A673 (cell line): ENCODE measurements around the gene FBXL7. TPM values are rescaled to one million over a fixed set of nuclear protein-coding genes. Genes with fewer than 3 reads are reported as not detected.

Experiments used
- BruUV-seq: library from RNA; stranded (reverse); fragments of 400-500 nt; replicated peaks from 2 replicates; lab custom pipeline; 2021; lab: Mats Ljungman, UMichigan
- CTCF ChIA-PET: fragments of 300-600 bp; sonication (Branson Sonifier 250); formaldehyde crosslinking; loops from one replicate; lab custom pipeline; 2022; ENCODE audit warnings: antibody characterized with exemption; lab: Charles Lee
- POLR2A ChIA-PET: fragments of 300-600 bp; sonication (Branson Sonifier 250); formaldehyde crosslinking; loops from one replicate; lab custom pipeline; 2022; ENCODE audit warnings: antibody characterized with exemption; ENCODE audit not compliant: low non-redundant PET; lab: Charles Lee
- DNase-seq: peaks from one replicate; pipeline ENCODE4 v3.0.0-alpha.2; 2015; ENCODE audit warnings: low spot score
- H3K27ac ChIP-seq: fragments of 200-600 bp; sonication (generic); 2 replicates; pipeline ENCODE4 v1.5.1; 2016; ENCODE audit warnings: mixed run types, low read depth, mild to moderate bottlenecking, mixed read lengths, antibody characterized with exemption, low read length; ENCODE audit not compliant: poor library complexity, severe bottlenecking
- H3K27me3 ChIP-seq: fragments of 200-600 bp; sonication (generic); replicated peaks from 2 replicates; pipeline ENCODE4 v1.6.1; 2017; ENCODE audit warnings: mixed run types, low read depth, mild to moderate bottlenecking, mixed read lengths, antibody characterized with exemption, low read length; ENCODE audit not compliant: insufficient read depth, poor library complexity
- H3K36me3 ChIP-seq: fragments of 200-600 bp; sonication (generic); 2 replicates; pipeline ENCODE4 v1.6.1; 2016; ENCODE audit warnings: mixed run types, mild to moderate bottlenecking, mixed read lengths, antibody characterized with exemption, low read length; ENCODE audit not compliant: insufficient read depth, poor library complexity, severe bottlenecking
- H3K4me1 ChIP-seq: fragments of 200-600 bp; sonication (generic); 2 replicates; pipeline ENCODE4 v1.6.1; 2017; ENCODE audit warnings: mixed run types, mild to moderate bottlenecking, mixed read lengths, antibody characterized with exemption, low read length; ENCODE audit not compliant: insufficient read depth, poor library complexity, severe bottlenecking
- H3K4me3 ChIP-seq: fragments of 200-600 bp; sonication (generic); 2 replicates; pipeline ENCODE4 v1.5.1; 2016; ENCODE audit warnings: low read depth, mixed run types, mild to moderate bottlenecking, mixed read lengths, low read length; ENCODE audit not compliant: poor library complexity, severe bottlenecking
- H3K9me3 ChIP-seq: fragments of 200-600 bp; sonication (generic); 2 replicates; pipeline ENCODE4 v1.6.1; 2016; ENCODE audit warnings: mixed run types, low read depth, mild to moderate bottlenecking, mixed read lengths, antibody characterized with exemption, low read length; ENCODE audit not compliant: poor library complexity, severe bottlenecking
- EZH2 ChIP-seq: fragments of 200-600 bp; sonication (generic); IDR thresholded peaks from 2 replicates; pipeline ENCODE4 v1.6.1; 2017; ENCODE audit warnings: borderline replicate concordance, low read depth, mild to moderate bottlenecking, mixed read lengths, antibody characterized with exemption, low read length; ENCODE audit not compliant: poor library complexity, severe bottlenecking
- intact Hi-C: fragments of 100-400 bp; cut with micrococcal nuclease; formaldehyde crosslinking; loops from one replicate; pipeline ENCODE4 v1.10.0; 2022; ENCODE audit not compliant: unreplicated experiment
- total RNA-seq: library from RNA; stranded (reverse); gene quantifications from 2 replicates; pipeline ENCODE4 v1.2.3, GENCODE V29; 2021
- TF ChIP-seq, protein P1 (sequence below): fragments of 300-800, 200-600 bp; sonication (generic); conservative IDR thresholded peaks from 2 replicates; pipeline ENCODE4 v1.5.1; 2017; ENCODE audit warnings: low read depth, mild to moderate bottlenecking, antibody characterized with exemption, low read length, moderate library complexity, mixed read lengths

The FBXL7 gene
- total RNA-seq, 1 experiment from 2014 or later, result 5.9 TPM

DNA sequence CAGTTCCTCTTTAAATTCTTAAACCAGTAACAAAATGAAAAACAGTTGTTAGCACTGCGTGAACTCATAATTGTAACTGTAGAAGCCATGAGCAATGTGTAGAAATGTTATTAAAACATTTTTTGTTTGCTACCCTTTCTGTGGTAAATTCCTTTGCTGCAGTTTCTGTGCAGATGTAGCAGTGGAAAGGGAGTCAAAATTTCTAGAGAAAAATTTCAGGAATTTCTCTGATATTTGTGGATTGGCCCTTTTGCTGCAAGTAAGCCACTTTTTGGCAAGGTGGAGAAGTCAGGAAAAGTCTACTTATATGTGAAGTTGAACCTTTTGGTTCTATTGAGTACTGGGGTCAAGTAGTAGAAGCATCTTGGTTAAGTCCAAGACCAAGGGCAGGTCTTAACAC is 10.1 kb downstream of the FBXL7 start:
- POLR2A ChIA-PET, result no interaction called here
- H3K27me3 ChIP-seq, result no peaks in the 10 kb centered on the region
- intact Hi-C loops, result no loop called here
- CTCF ChIA-PET, result no interaction called here
- TF ChIP-seq EZH2, result no peak
- TF ChIP-seq, protein P1, sequence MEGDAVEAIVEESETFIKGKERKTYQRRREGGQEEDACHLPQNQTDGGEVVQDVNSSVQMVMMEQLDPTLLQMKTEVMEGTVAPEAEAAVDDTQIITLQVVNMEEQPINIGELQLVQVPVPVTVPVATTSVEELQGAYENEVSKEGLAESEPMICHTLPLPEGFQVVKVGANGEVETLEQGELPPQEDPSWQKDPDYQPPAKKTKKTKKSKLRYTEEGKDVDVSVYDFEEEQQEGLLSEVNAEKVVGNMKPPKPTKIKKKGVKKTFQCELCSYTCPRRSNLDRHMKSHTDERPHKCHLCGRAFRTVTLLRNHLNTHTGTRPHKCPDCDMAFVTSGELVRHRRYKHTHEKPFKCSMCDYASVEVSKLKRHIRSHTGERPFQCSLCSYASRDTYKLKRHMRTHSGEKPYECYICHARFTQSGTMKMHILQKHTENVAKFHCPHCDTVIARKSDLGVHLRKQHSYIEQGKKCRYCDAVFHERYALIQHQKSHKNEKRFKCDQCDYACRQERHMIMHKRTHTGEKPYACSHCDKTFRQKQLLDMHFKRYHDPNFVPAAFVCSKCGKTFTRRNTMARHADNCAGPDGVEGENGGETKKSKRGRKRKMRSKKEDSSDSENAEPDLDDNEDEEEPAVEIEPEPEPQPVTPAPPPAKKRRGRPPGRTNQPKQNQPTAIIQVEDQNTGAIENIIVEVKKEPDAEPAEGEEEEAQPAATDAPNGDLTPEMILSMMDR, result no peak
- H3K9me3 ChIP-seq, result no peaks in the 10 kb centered on the region
- no peak overlapping the region for H3K27ac ChIP-seq
- H3K4me3 ChIP-seq, result no peak overlapping the region
- no TSS peak for BruUV-seq
- no peaks in the 10 kb centered on the region for H3K36me3 ChIP-seq
- no peak for DNase-seq
- H3K4me1 ChIP-seq, result no peaks in the 10 kb centered on the region

DNA sequence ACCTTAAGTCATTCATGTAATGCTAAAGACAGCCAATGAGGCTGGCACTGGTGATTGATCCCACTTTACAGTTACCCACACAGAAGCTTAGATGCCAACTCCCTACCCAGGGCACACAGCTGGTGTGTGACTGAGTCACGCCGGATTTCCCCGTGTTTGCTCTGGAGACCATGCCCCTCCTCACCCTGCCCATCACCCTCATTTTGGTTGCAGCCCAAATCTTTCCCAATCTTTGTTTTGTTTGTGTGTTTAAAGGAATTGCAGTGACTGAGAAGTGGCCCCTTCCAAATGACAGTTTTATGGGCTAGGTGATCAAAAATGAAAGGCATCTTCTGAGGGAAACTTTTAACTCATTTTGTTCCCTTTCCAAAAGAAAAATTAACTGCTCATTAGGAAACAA is 10.9 kb downstream of the FBXL7 start:
- TF ChIP-seq, protein P1, result no peak
- no peak for TF ChIP-seq EZH2
- BruUV-seq, result no TSS peak
- intact Hi-C loops, result no loop called here

DNA sequence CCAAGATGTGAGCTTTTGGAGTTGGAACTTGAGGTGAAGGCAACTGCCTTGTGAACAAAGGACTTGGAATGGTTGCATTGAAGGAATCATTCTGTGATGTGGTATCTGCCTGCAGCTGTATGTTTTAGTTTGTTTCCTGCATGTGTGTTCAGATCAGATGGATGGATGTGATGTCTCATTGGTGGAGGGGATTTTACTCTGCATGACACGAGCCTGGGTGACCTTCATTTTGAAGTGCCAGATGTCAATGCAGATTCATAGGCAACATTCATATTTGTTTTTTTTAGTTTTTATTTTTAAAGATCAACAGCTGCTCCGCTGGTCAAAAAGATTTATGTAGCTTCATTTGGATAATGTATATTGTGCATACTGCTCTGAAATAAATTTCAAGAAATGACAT is 13.5 kb downstream of the FBXL7 start:
- CTCF ChIA-PET, result no interaction called here
- H3K27ac ChIP-seq, result no peak overlapping the region
- DNase-seq, result no peak
- no peaks in the 10 kb centered on the region for H3K27me3 ChIP-seq
- no peak overlapping the region for H3K4me3 ChIP-seq
- H3K4me1 ChIP-seq, result no peaks in the 10 kb centered on the region
- POLR2A ChIA-PET, result no interaction called here
- H3K36me3 ChIP-seq, result no peaks in the 10 kb centered on the region
- no peaks in the 10 kb centered on the region for H3K9me3 ChIP-seq
- no TSS peak for BruUV-seq
- intact Hi-C loops, result no loop called here
- no peak for TF ChIP-seq EZH2

More for the DNA sequence above, 10.9 kb downstream of the FBXL7 start:
- H3K4me3 ChIP-seq, result no peak overlapping the region
- H3K27ac ChIP-seq, result no peak overlapping the region
- H3K9me3 ChIP-seq, result no peaks in the 10 kb centered on the region
- DNase-seq, result no peak
- ChIA-PET CTCF (no interaction called here), POLR2A (no interaction called here)
- no peaks in the 10 kb centered on the region for H3K36me3 ChIP-seq
- H3K4me1 ChIP-seq, result no peaks in the 10 kb centered on the region
- H3K27me3 ChIP-seq, result no peaks in the 10 kb centered on the region

DNA sequence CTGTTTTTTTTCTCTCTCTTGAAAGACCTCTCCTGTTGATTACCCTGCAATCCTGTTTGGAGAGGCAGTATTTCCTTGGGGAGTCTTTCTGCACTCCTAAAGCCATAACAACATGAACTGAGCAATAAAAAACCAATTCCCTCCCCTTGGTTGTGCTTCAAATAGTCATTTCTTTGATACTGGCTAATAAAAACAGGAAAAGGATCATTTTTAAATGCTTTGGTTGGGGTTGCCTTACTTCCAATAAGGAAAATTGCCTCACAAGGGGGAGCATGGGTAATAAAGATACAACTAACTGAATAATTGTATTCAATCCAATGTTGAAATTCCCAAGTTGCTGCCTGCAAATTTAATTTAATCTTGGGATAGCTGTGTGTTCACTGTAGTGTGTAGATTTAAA is 13.9 kb downstream of the FBXL7 start:
- DNase-seq, result no peak
- Histone ChIP-seq H3K4me3 (no peak overlapping the region), H3K27ac (no peak overlapping the region), H3K4me1 (no peaks in the 10 kb centered on the region), H3K36me3 (no peaks in the 10 kb centered on the region), H3K9me3 (no peaks in the 10 kb centered on the region), H3K27me3 (no peaks in the 10 kb centered on the region)
- intact Hi-C loops, result no loop called here
- no peak for TF ChIP-seq EZH2
- TF ChIP-seq, protein P1, result no peak
- no TSS peak for BruUV-seq
- ChIA-PET POLR2A (no interaction called here), CTCF (no interaction called here)
